ENCODE measurements around the gene SGCE.

Gene SGCE

GRCh38 chr7:94697035-94697974, 41.4 kb upstream of the SGCE start:
- H3K4me3 ChIP-seq (ENCODE audit: low read depth, low read length): no peak overlapping the region
- no peaks in the 10 kb centered on the region for H3K4me1 ChIP-seq
- H3K9me3 ChIP-seq (ENCODE audit: control insufficient read depth, low read length): no peaks in the 10 kb centered on the region
- TF ChIP-seq CTCF (IDR thresholded peaks at IDR 0.05): no peak
- H3K9ac ChIP-seq: no peak overlapping the region
- H3K27me3 ChIP-seq (ENCODE audit: control insufficient read depth, insufficient read depth, low read length): no peaks in the 10 kb centered on the region
- no peak overlapping the region for H3K27ac ChIP-seq
- H3K36me3 ChIP-seq (ENCODE audit: control insufficient read depth, insufficient read depth, low read length): no peaks in the 10 kb centered on the region
- no peaks in the 10 kb centered on the region for H3K79me2 ChIP-seq
- no peak overlapping the region for H3K4me2 ChIP-seq (ENCODE audit: low read length)
- no peak overlapping the region for H2AFZ ChIP-seq

GRCh38 chr7:94687810-94688209, 31.9 kb upstream of the SGCE start:
- H3K4me1 ChIP-seq: no peaks in the 10 kb centered on the region

GRCh38 chr7:94687076-94687475, 31.1 kb upstream of the SGCE start:
- Histone ChIP-seq H3K36me3 (ENCODE audit: control insufficient read depth, insufficient read depth, low read length) (no peaks in the 10 kb centered on the region), H3K9ac (no peak overlapping the region), H3K4me3 (ENCODE audit: low read depth, low read length) (no peak overlapping the region)

More at GRCh38 chr7:94687810-94688209, 31.9 kb upstream of the SGCE start:
- Histone ChIP-seq H3K27ac (no peak overlapping the region), H3K36me3 (ENCODE audit: control insufficient read depth, insufficient read depth, low read length) (no peaks in the 10 kb centered on the region), H3K9me3 (ENCODE audit: control insufficient read depth, low read length) (no peaks in the 10 kb centered on the region), H3K9ac (no peak overlapping the region), H3K79me2 (no peaks in the 10 kb centered on the region), H2AFZ (no peak overlapping the region), H3K27me3 (ENCODE audit: control insufficient read depth, insufficient read depth, low read length) (no peaks in the 10 kb centered on the region), H3K4me2 (ENCODE audit: low read length) (no peak overlapping the region), H3K4me3 (ENCODE audit: low read depth, low read length) (no peak overlapping the region)
- TF ChIP-seq CTCF (IDR thresholded peaks at IDR 0.05): no peak

GRCh38 chr7:94683066-94683465, 27.1 kb upstream of the SGCE start:
- no peaks in the 10 kb centered on the region for H3K9me3 ChIP-seq (ENCODE audit: control insufficient read depth, low read length)
- no peak overlapping the region for H3K27ac ChIP-seq
- no peaks in the 10 kb centered on the region for H3K36me3 ChIP-seq (ENCODE audit: control insufficient read depth, insufficient read depth, low read length)
- TF ChIP-seq CTCF (IDR thresholded peaks at IDR 0.05): no peak
- no peaks in the 10 kb centered on the region for H3K4me1 ChIP-seq
- H3K9ac ChIP-seq: no peak overlapping the region
- no peak overlapping the region for H2AFZ ChIP-seq
- H3K27me3 ChIP-seq (ENCODE audit: control insufficient read depth, insufficient read depth, low read length): no peaks in the 10 kb centered on the region
- no peak overlapping the region for H3K4me3 ChIP-seq (ENCODE audit: low read depth, low read length)
- no peak overlapping the region for H3K4me2 ChIP-seq (ENCODE audit: low read length)
- H3K79me2 ChIP-seq: no peaks in the 10 kb centered on the region

More at GRCh38 chr7:94687076-94687475, 31.1 kb upstream of the SGCE start:
- Histone ChIP-seq H3K27me3 (ENCODE audit: control insufficient read depth, insufficient read depth, low read length) (no peaks in the 10 kb centered on the region), H3K4me2 (ENCODE audit: low read length) (no peak overlapping the region), H3K9me3 (ENCODE audit: control insufficient read depth, low read length) (no peaks in the 10 kb centered on the region), H3K4me1 (no peaks in the 10 kb centered on the region), H3K27ac (no peak overlapping the region), H3K79me2 (no peaks in the 10 kb centered on the region), H2AFZ (no peak overlapping the region)
- no peak for TF ChIP-seq CTCF (IDR thresholded peaks at IDR 0.05)

Measured in parathyroid adenoma (tissue), 2 donors.